Esophagus squamous epithelium (tissue), 4 donors: ENCODE results near the gene ARAP3.

Source experiments
- POLR2A ChIP-seq, 4 donors: fragments of 450-650 bp; IDR thresholded peaks; one replicate each; pipeline ENCODE4 v1.6.1; 2017; ENCODE audit warnings: antibody characterized with exemption in 4 of 4, mild to moderate bottlenecking in 4 of 4, moderate library complexity in 3 of 4
- TF ChIP-seq, protein P1 (sequence below), 6 experiments: fragments of 450-650 bp in 4 of 6; fragments of 200-600 bp in 2 of 6; sonication (generic) in 2 of 6; IDR thresholded peaks; one replicate each; pipeline ENCODE4 v1.5.1; 2016 to 2019; ENCODE audit warnings: antibody characterized with exemption in 6 of 6, mild to moderate bottlenecking in 4 of 6, moderate library complexity in 4 of 6

DNA sequence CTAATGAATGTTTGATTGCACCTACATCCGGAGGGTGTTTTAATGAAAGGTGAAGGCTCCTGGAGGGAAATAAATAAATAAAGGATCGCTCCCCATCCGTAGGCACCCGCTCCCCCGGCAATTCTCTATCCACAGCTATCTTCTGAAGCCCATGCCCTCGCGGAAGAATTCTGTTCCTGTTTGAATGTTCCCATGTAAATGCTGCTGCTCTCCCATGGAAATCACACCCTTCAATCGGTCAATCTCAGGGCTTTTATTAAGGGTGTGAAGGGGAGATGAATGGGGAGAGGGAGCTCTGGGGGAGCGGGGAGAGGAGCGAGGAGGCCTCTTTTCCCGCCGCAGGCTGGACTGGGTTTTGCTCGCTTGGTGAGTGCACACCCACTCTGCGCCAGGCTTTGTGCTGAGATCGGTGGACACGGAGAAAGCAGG is 21.1 kb upstream of the ARAP3 start:
- TF ChIP-seq, protein P1, sequence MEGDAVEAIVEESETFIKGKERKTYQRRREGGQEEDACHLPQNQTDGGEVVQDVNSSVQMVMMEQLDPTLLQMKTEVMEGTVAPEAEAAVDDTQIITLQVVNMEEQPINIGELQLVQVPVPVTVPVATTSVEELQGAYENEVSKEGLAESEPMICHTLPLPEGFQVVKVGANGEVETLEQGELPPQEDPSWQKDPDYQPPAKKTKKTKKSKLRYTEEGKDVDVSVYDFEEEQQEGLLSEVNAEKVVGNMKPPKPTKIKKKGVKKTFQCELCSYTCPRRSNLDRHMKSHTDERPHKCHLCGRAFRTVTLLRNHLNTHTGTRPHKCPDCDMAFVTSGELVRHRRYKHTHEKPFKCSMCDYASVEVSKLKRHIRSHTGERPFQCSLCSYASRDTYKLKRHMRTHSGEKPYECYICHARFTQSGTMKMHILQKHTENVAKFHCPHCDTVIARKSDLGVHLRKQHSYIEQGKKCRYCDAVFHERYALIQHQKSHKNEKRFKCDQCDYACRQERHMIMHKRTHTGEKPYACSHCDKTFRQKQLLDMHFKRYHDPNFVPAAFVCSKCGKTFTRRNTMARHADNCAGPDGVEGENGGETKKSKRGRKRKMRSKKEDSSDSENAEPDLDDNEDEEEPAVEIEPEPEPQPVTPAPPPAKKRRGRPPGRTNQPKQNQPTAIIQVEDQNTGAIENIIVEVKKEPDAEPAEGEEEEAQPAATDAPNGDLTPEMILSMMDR (IDR thresholded peaks at IDR 0.05): no peak
- no peak for TF ChIP-seq POLR2A (IDR thresholded peaks at IDR 0.05)
